CD4-positive, alpha-beta T cell treated with Interleukin-4 for 1 hour (primary cell): ENCODE results near the gene MRPL57.
A peak's percentile ranks its signal among the peaks of the same experiment; 100 is the strongest.
"Not testable (repeated sequence)": the region's sequence is repeated elsewhere in the genome, so short reads cannot be mapped to it uniquely, and the experiment has no call there.

ENCODE experiments used
- DNase-seq, 2 donors: peaks; one replicate each; pipeline ENCODE4 v3.0.0-alpha.2; 2020 to 2022

The MRPL57 gene

GRCh38 chr13:21176215-21176981, at the start of gene MRPL57, which contains the start of gene SKA3:
Gene MRPL57, plus strand, starts transcription at chr13:21176658. Its CDS starts 259 bp downstream, at chr13:21176917.
Gene SKA3, minus strand, starts transcription at chr13:21176552. Its CDS starts 75 bp downstream, at chr13:21176477.
- peak; percentile 93 to 94 for DNase-seq

- DNase-seq = no peak
Observed at GRCh38 chr13:21130116-21130515, 46.3 kb upstream of the MRPL57 start.

- no peak for DNase-seq
Observed at GRCh38 chr13:21133077-21133476, 43.4 kb upstream of the MRPL57 start.

- no peak for DNase-seq
Observed at GRCh38 chr13:21134475-21134874, 42.0 kb upstream of the MRPL57 start.

GRCh38 chr13:21135833-21136232, 40.6 kb upstream of the MRPL57 start:
- DNase-seq = not testable (repeated sequence)

GRCh38 chr13:21137696-21138095, 38.8 kb upstream of the MRPL57 start:
- no peak for DNase-seq

GRCh38 chr13:21138561-21138960, 37.9 kb upstream of the MRPL57 start:
- DNase-seq = no peak

- no peak for DNase-seq
Observed at GRCh38 chr13:21139374-21139773, 37.1 kb upstream of the MRPL57 start.

- no peak for DNase-seq
Observed at GRCh38 chr13:21142766-21143165, 33.7 kb upstream of the MRPL57 start.

- DNase-seq = no peak
Observed at GRCh38 chr13:21147827-21148226, 28.6 kb upstream of the MRPL57 start.

GRCh38 chr13:21148557-21149258, 27.8 kb upstream of the MRPL57 start:
- no peak for DNase-seq

- DNase-seq = no peak
Observed at GRCh38 chr13:21149568-21149967, 26.9 kb upstream of the MRPL57 start.

GRCh38 chr13:21150013-21150412, 26.4 kb upstream of the MRPL57 start:
- no peak for DNase-seq

- DNase-seq = no peak
Observed at GRCh38 chr13:21152251-21152899, 24.1 kb upstream of the MRPL57 start.

- DNase-seq = no peak
Observed at GRCh38 chr13:21164631-21165030, 11.8 kb upstream of the MRPL57 start.

GRCh38 chr13:21165606-21166005, 10.9 kb upstream of the MRPL57 start:
- not testable (repeated sequence) for DNase-seq

GRCh38 chr13:21171420-21171819, 5.0 kb upstream of the MRPL57 start:
- no peak for DNase-seq

GRCh38 chr13:21173767-21174166, 2.7 kb upstream of the MRPL57 start:
- not testable (repeated sequence) for DNase-seq

- no peak for DNase-seq
Observed at GRCh38 chr13:21175656-21176214, 723 bp upstream of the MRPL57 start.

- no peak for DNase-seq
Observed at GRCh38 chr13:21176982-21177284, 475 bp downstream of the MRPL57 start.

- no peak for DNase-seq
Observed at GRCh38 chr13:21181671-21182070, 5.2 kb downstream of the MRPL57 start.

- not testable (repeated sequence) for DNase-seq
Observed at GRCh38 chr13:21186410-21186809, 10.0 kb downstream of the MRPL57 start.

- DNase-seq = not testable (repeated sequence)
Observed at GRCh38 chr13:21194756-21195155, 18.3 kb downstream of the MRPL57 start.
